OCI-LY1 (cell line): ENCODE data around the gene ALOX5.

Experiments used
- H2AFZ ChIP-seq: fragments of 200-600 bp; sonication (generic), shearing (Covaris generic); 2 replicates; pipeline ENCODE4 v1.6.0; 2014; ENCODE audit warnings: antibody characterized with exemption, mild to moderate bottlenecking, low read length
- H3F3A ChIP-seq: fragments of 200-600 bp; sonication (generic), shearing (Covaris generic); 2 replicates; pipeline ENCODE4 v1.6.0; 2014; ENCODE audit warnings: mild to moderate bottlenecking, antibody characterized with exemption, low read length, moderate library complexity; ENCODE audit not compliant: insufficient read depth
- H3K27ac ChIP-seq: fragments of 200-600 bp; sonication (generic); 2 replicates; pipeline ENCODE4 v1.5.1; 2014; ENCODE audit warnings: low read length, mixed run types, mild to moderate bottlenecking, low read depth; ENCODE audit not compliant: poor library complexity, severe bottlenecking
- H3K27me3 ChIP-seq: fragments of 200-600 bp; sonication (generic); 2 replicates; pipeline ENCODE4 v1.6.0; 2014; ENCODE audit warnings: antibody characterized with exemption, mild to moderate bottlenecking, low read length, moderate library complexity; ENCODE audit not compliant: insufficient read depth
- H3K36me3 ChIP-seq: fragments of 200-600 bp; sonication (generic); 2 replicates; pipeline ENCODE4 v1.6.1; 2014; ENCODE audit warnings: mild to moderate bottlenecking, antibody characterized with exemption, low read length, moderate library complexity, mixed read lengths; ENCODE audit not compliant: insufficient read depth
- H3K4me1 ChIP-seq: fragments of 200-600 bp; sonication (generic); 2 replicates; pipeline ENCODE4 v1.5.1; 2014; ENCODE audit warnings: mild to moderate bottlenecking, low read length, moderate library complexity; ENCODE audit not compliant: insufficient read depth, severe bottlenecking
- H3K4me2 ChIP-seq: fragments of 200-600 bp; sonication (generic), shearing (Covaris generic); 2 replicates; pipeline ENCODE4 v1.6.1; 2014; ENCODE audit warnings: low read length
- H3K4me3 ChIP-seq: fragments of 200-600 bp; sonication (generic); 2 replicates; pipeline ENCODE4 v1.5.1; 2014; ENCODE audit warnings: low read length, low read depth, mild to moderate bottlenecking, mixed read lengths; ENCODE audit not compliant: poor library complexity, severe bottlenecking
- H3K79me2 ChIP-seq: fragments of 200-600 bp; shearing (Covaris generic); 2 replicates; pipeline ENCODE4 v1.6.1; 2016; ENCODE audit warnings: mixed run types, low read length, mixed read lengths; ENCODE audit not compliant: insufficient read depth
- H3K9ac ChIP-seq: fragments of 200-600 bp; sonication (generic), shearing (Covaris generic); 2 replicates; pipeline ENCODE4 v1.6.1; 2014; ENCODE audit warnings: mild to moderate bottlenecking, low read length, mixed read lengths
- H3K9me2 ChIP-seq: fragments of 200-600 bp; sonication (generic), shearing (Covaris generic); 2 replicates; pipeline ENCODE4 v1.6.1; 2014; ENCODE audit warnings: low read depth, mild to moderate bottlenecking, low read length, mixed read lengths
- H3K9me3 ChIP-seq: fragments of 200-600 bp; shearing (Covaris generic); 2 replicates; pipeline ENCODE4 v1.6.1; 2014; ENCODE audit warnings: low read length, mixed read lengths
- H4K20me1 ChIP-seq: fragments of 200-600 bp; sonication (generic), shearing (Covaris generic); 2 replicates; pipeline ENCODE4 v1.6.0; 2016; ENCODE audit warnings: mild to moderate bottlenecking, low read length; ENCODE audit not compliant: insufficient read depth
- EZH2 ChIP-seq: fragments of 200-600 bp; sonication (generic), shearing (Covaris generic); IDR thresholded peaks from 2 replicates; pipeline ENCODE4 v1.8.0; 2017; ENCODE audit warnings: borderline replicate concordance, mixed run types, mild to moderate bottlenecking, antibody characterized with exemption, low read length, moderate library complexity, mixed read lengths
- TF ChIP-seq, protein P1 (sequence below): fragments of 200-600 bp; sonication (generic), shearing (Covaris generic); IDR thresholded peaks from 2 replicates; pipeline ENCODE4 v1.5.1; 2017; ENCODE audit warnings: mild to moderate bottlenecking, antibody characterized with exemption, low read length, moderate library complexity, mixed read lengths

The ALOX5 gene

DNA sequence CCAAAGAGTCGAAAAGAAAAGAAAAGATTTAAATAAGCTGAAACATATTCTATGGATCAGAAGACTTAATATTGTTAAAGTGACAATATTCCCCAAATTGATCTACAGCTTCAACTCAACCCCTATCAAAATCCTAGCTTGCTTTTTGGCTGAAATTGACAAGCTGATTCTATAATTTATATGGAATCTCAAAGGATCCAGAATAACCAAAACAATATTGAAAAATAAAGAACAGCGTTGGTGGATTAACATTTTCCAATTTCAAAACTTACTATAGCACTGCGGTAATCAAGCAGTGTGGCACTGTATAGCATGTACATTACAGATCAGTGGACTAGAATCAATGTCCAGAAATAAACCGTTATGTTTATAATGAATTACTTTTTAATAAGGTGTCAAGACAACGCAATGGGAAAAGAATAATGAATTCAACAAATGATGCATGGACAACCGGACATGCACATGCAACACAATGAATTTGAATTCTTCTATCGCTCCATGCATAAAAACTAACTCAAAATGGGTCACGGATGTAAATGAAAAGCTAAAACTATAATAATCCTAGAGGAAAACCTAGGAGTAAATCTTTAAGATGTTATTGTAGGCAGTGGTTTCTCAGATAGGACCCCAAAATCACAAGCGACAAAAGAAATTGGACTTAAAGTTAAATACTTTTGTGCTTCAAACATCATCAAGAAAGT is 1.6 kb upstream of the ALOX5 start:
- Histone ChIP-seq H3K27me3 (no peaks in the 10 kb centered on the region), H3K4me2 (peak overlapping the region; percentile 95), H3K79me2 (peaks cover 78% of the 10 kb centered on the region), H3K9ac (peak overlapping the region; percentile 93), H4K20me1 (0 out of 2 replicates have a peak, but pooled peaks cover 3% of the 10 kb centered on the region), H3K4me1 (peaks cover 67% of the 10 kb centered on the region), H3K36me3 (peaks cover 41% of the 10 kb centered on the region), H2AFZ (no peak overlapping the region), H3K9me2 (no peaks in the 10 kb centered on the region), H3K4me3 (peak overlapping the region; percentile 98), H3K27ac (peak overlapping the region; percentile 100), H3F3A (peaks cover 6% of the 10 kb centered on the region; the same call in 1 of the 2 replicates), H3K9me3 (no peaks in the 10 kb centered on the region)
- TF ChIP-seq EZH2, result no peak
- TF ChIP-seq, protein P1, sequence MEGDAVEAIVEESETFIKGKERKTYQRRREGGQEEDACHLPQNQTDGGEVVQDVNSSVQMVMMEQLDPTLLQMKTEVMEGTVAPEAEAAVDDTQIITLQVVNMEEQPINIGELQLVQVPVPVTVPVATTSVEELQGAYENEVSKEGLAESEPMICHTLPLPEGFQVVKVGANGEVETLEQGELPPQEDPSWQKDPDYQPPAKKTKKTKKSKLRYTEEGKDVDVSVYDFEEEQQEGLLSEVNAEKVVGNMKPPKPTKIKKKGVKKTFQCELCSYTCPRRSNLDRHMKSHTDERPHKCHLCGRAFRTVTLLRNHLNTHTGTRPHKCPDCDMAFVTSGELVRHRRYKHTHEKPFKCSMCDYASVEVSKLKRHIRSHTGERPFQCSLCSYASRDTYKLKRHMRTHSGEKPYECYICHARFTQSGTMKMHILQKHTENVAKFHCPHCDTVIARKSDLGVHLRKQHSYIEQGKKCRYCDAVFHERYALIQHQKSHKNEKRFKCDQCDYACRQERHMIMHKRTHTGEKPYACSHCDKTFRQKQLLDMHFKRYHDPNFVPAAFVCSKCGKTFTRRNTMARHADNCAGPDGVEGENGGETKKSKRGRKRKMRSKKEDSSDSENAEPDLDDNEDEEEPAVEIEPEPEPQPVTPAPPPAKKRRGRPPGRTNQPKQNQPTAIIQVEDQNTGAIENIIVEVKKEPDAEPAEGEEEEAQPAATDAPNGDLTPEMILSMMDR, result no peak

DNA sequence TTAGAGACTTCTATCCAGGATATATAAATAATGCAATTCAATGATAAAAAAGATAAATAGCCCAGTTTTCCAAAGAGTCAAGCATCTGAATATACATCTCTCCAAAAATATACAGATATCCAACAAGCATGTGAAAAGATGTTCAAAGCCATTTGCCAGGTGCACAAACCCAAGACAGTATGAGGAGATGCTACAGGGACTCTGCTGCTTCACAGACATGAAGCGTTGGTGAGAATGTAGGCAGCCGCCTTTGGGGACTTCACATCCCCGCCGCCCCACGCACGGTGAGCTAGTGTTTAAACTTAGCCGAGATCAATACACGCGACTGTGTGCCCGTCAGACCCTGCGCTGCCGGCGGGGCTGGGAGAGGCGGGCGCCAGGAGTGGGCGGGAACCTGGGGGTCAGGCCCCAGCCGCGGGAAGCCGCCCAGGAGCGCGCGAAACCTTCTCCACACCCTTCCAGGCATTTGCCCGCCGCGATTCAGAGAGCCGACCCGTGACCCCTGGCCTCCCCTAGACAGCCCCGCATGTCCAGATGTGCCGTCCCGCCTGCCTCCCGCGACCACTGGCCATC is 927 bp upstream of the ALOX5 start:
- Histone ChIP-seq H3K9ac (peak overlapping the region; percentile 93), H3K27me3 (no peaks in the 10 kb centered on the region), H4K20me1 (0 out of 2 replicates have a peak, but pooled peaks cover 3% of the 10 kb centered on the region), H3K4me3 (peak overlapping the region; percentile 98), H3F3A (peaks cover 6% of the 10 kb centered on the region; the same call in 1 of the 2 replicates), H3K4me2 (peak overlapping the region; percentile 95), H3K36me3 (peaks cover 41% of the 10 kb centered on the region), H3K27ac (peak overlapping the region; percentile 100), H3K79me2 (peaks cover 79% of the 10 kb centered on the region), H3K9me2 (no peaks in the 10 kb centered on the region), H3K9me3 (no peaks in the 10 kb centered on the region), H2AFZ (no peak overlapping the region), H3K4me1 (peaks cover 71% of the 10 kb centered on the region)
- TF ChIP-seq, protein P1, result no peak
- TF ChIP-seq EZH2, result no peak

DNA sequence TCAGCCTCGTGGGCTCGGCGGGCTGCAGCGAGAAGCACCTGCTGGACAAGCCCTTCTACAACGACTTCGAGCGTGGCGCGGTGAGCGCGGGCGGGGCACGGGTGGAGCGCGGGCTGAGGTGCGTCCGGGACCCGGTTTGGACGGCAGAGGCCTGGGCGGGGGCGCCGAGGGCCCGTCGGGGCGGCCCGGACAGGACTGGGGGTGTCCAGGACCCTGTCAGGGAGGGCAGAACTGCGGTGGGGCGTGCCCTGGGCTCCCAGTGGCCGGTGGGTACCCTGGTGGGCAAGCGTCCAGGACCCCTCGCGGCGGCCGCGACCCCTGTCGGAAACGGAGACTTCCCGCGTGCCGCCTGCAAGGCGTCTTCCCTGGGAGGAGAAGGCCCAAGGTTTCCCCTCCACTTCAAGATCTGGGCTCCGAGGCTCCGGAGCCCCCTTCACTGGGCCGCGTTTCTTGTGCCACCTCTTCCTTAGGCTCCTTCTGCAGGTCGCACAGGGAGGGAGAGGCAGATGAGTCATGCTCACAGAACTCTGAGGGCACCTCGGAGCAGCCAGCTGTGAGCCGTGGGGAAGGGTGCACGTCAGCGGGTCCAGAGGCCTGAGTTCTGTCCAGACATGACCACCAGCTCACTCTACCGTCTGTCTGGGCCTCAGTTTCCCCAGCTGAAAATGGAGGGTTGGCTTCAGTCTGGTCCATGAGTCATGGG is 485 bp downstream of the ALOX5 start:
- H3F3A ChIP-seq, result peaks cover 6% of the 10 kb centered on the region; the same call in 1 of the 2 replicates
- H3K4me3 ChIP-seq, result peak overlapping the region; percentile 98
- no peaks in the 10 kb centered on the region for H3K9me2 ChIP-seq
- H3K9me3 ChIP-seq, result no peaks in the 10 kb centered on the region
- H3K27ac ChIP-seq, result peak overlapping the region; percentile 92
- peaks cover 52% of the 10 kb centered on the region for H3K36me3 ChIP-seq
- no peak for TF ChIP-seq EZH2
- TF ChIP-seq, protein P1, result no peak
- H3K9ac ChIP-seq, result peak overlapping the region; percentile 99
- peaks cover 79% of the 10 kb centered on the region for H3K79me2 ChIP-seq
- H3K27me3 ChIP-seq, result no peaks in the 10 kb centered on the region
- H4K20me1 ChIP-seq, result 0 out of 2 replicates have a peak, but pooled peaks cover 3% of the 10 kb centered on the region
- H3K4me2 ChIP-seq, result peak overlapping the region; percentile 84
- no peak overlapping the region for H2AFZ ChIP-seq
- H3K4me1 ChIP-seq, result peaks cover 68% of the 10 kb centered on the region
